K562 (cell line): ENCODE data around the gene ZSWIM3. TPM values are rescaled to one million over a fixed set of nuclear protein-coding genes. Genes with fewer than 3 reads are reported as not detected.

Experiments
- ATAC-seq: fragments of 200-7000 bp; cut with Tn5 transposase; 3 replicates; pipeline ENCODE4 v1.9.1; 2020; ENCODE audit warnings: moderate library complexity
- BruUV-seq: library from RNA; stranded (reverse); fragments of 400-500 nt; replicated peaks from 2 replicates; lab custom pipeline; 2021; lab: Mats Ljungman, UMichigan
- CTCF ChIA-PET: fragments of 300-600 bp; formaldehyde crosslinking; extraction: SDS; loops from one replicate; lab custom pipeline; 2021; ENCODE audit warnings: low intra/inter-chr PET ratio; lab: Yijun Ruan, JAX
- POLR2A ChIA-PET: fragments of 300-600, 350-650 bp; sonication (Branson Sonifier 250); formaldehyde crosslinking; extraction: SDS; loops from one replicate; lab custom pipeline; 2021; ENCODE audit warnings: antibody characterized with exemption, inconsistent platforms; lab: Yijun Ruan, JAX
- DNase-seq, 4 experiments: peaks; one replicate each; pipeline versions ENCODE4 v3.0.0 to v3.0.0-alpha.2; 2011 to 2018; ENCODE audit warnings: low spot score in 3 of 4, mixed read lengths in 3 of 4; ENCODE audit errors: extremely low read depth in 1 of 4
- FAIRE-seq: peaks from 2 replicates; lab custom pipeline; 2011; peaks lifted over from hg19 to GRCh38; lab: Jason Lieb, UNC
- H2AFZ ChIP-seq: 2 replicates; pipeline ENCODE4 v1.6.0; 2011; ENCODE audit warnings: low read depth, low read length, control low read depth, inconsistent platforms
- H3K27ac ChIP-seq: fragments of 200-600 bp; 3 replicates; pipeline ENCODE4 v1.8.0; 2011; ENCODE audit warnings: low read depth, mild to moderate bottlenecking, control low read depth, inconsistent platforms, low read length, moderate library complexity, mixed read lengths; ENCODE audit errors: extremely low read depth
- H3K27me3 ChIP-seq, 2 experiments: fragments of 300-600 bp in 1 of 2; 2 replicates in 1 of 2; 3 replicates in 1 of 2; pipeline versions ENCODE4 v1.6.0 to v1.8.0; 2011; ENCODE audit warnings: inconsistent platforms in 2 of 2, low read length in 2 of 2, mild to moderate bottlenecking in 1 of 2, mixed read lengths in 1 of 2, moderate library complexity in 1 of 2; ENCODE audit not compliant: control insufficient read depth in 2 of 2, insufficient read depth in 2 of 2
- H3K36me3 ChIP-seq: fragments of 300-600 bp; 3 replicates; pipeline ENCODE4 v1.8.0; 2011; ENCODE audit warnings: mild to moderate bottlenecking, low read length, inconsistent platforms; ENCODE audit not compliant: control insufficient read depth, insufficient read depth
- H3K4me1 ChIP-seq, 2 experiments: fragments of 200-600 bp in 1 of 2; replicated peaks in 1 of 2; 2 replicates in 1 of 2; 3 replicates in 1 of 2; pipeline versions ENCODE4 v1.5.1 to v1.8.0; 2011; ENCODE audit warnings: inconsistent platforms in 2 of 2, low read length in 2 of 2, mild to moderate bottlenecking in 1 of 2, mixed read lengths in 1 of 2, moderate library complexity in 1 of 2; ENCODE audit not compliant: control insufficient read depth in 2 of 2, insufficient read depth in 2 of 2
- H3K4me2 ChIP-seq: 2 replicates; pipeline ENCODE4 v1.6.1; 2011; ENCODE audit warnings: low read length, control low read depth, inconsistent platforms, mixed read lengths; ENCODE audit not compliant: insufficient read depth
- H3K4me3 ChIP-seq: fragments of 200-600 bp; sonication (generic), shearing (Covaris generic); 2 replicates; pipeline ENCODE4 v1.5.1; 2016; ENCODE audit warnings: control low read depth, inconsistent platforms
- H3K79me2 ChIP-seq: fragments of 200-600 bp; 3 replicates; pipeline ENCODE4 v1.8.0; 2011; ENCODE audit warnings: low read length, inconsistent platforms; ENCODE audit not compliant: control insufficient read depth, insufficient read depth
- H3K9ac ChIP-seq, 2 experiments: 2 replicates each; pipeline versions ENCODE4 v1.6.0 to v1.6.1; 2011; ENCODE audit warnings: low read depth in 2 of 2, low read length in 2 of 2, control low read depth in 1 of 2, inconsistent platforms in 1 of 2, mild to moderate bottlenecking in 1 of 2, mixed read lengths in 1 of 2; ENCODE audit not compliant: insufficient read depth in 1 of 2
- H3K9me1 ChIP-seq: one replicate; pipeline ENCODE4 v1.6.0; 2011; ENCODE audit warnings: inconsistent platforms, mild to moderate bottlenecking, low read length, moderate library complexity; ENCODE audit not compliant: control insufficient read depth, insufficient read depth
- H3K9me3 ChIP-seq: replicated peaks from 2 replicates; pipeline ENCODE4 v1.5.1; 2011; ENCODE audit warnings: low read depth, low read length, inconsistent platforms; ENCODE audit not compliant: control insufficient read depth, insufficient read depth
- H4K20me1 ChIP-seq: replicated peaks from 2 replicates; pipeline ENCODE4 v1.6.1; 2011; ENCODE audit warnings: low read length, inconsistent platforms, mixed read lengths; ENCODE audit not compliant: control insufficient read depth, insufficient read depth
- DPF2 ChIP-seq: fragments of 450-650 bp; IDR thresholded peaks from 2 replicates; pipeline ENCODE4 v1.6.1; 2016
- FOS ChIP-seq: IDR thresholded peaks from 3 replicates; pipeline ENCODE4 v1.6.1; 2011; ENCODE audit not compliant: insufficient read length; ENCODE audit errors: extremely low read depth
- HMGN3 ChIP-seq: IDR thresholded peaks from 2 replicates; pipeline ENCODE4 v1.6.1; 2011; ENCODE audit warnings: borderline replicate concordance, low read depth, mild to moderate bottlenecking, mixed read lengths, low read length; ENCODE audit not compliant: insufficient read length; ENCODE audit errors: extremely low read depth
- MAFK ChIP-seq: IDR thresholded peaks from 2 replicates; pipeline ENCODE4 v1.6.1; 2011; ENCODE audit warnings: low read length, improper control_type of control experiment
- PTRF ChIP-seq: fragments of 450-650 bp; IDR thresholded peaks from 2 replicates; pipeline ENCODE4 v1.6.1; 2016; ENCODE audit warnings: mild to moderate bottlenecking, missing genetic modification characterization, missing compliant biosample characterization
- ZKSCAN8 ChIP-seq: fragments of 200-800 bp; sonication (Bioruptor generic); IDR thresholded peaks from 2 replicates; pipeline ENCODE4 v1.6.1; 2016; ENCODE audit warnings: missing genetic modification characterization, missing compliant biosample characterization
- ZNF143 ChIP-seq: sonication (generic); formaldehyde crosslinking; IDR thresholded peaks from 2 replicates; pipeline ENCODE4 v1.9.0; 2022; ENCODE audit warnings: mild to moderate bottlenecking, missing genetic modification reagents
- ZNF3 ChIP-seq: fragments of 250-450 bp; sonication (Bioruptor Pico); IDR thresholded peaks from 2 replicates; pipeline ENCODE4 v1.5.0; 2021; ENCODE audit warnings: mild to moderate bottlenecking, moderate library complexity
- WGBS: fragments of 100-300 bp; shearing (Covaris generic); methylation state at CpG from one replicate; pipeline ENCODE4 v1.1.6; 2016; ENCODE audit warnings: low coverage, mixed read lengths; ENCODE audit not compliant: insufficient coverage; ENCODE audit errors: missing lambda C conversion rate; 5-methylcytosine and 5-hydroxymethylcytosine counted together
- in situ Hi-C: fragments of 300-500 bp; cut with MboI; formaldehyde crosslinking; loops from 4 replicates; pipeline ENCODE4 v1.15.0; 2018; ENCODE audit warnings: inconsistent platforms, mixed read lengths
- intact Hi-C: fragments of 100-400 bp; cut with micrococcal nuclease; formaldehyde crosslinking; loops from 2 replicates; pipeline ENCODE4 v1.14.2; 2022
- polyA plus RNA-seq, 8 experiments: library from polyadenylated mRNA; depleted of rRNA in 4 of 8; stranded (reverse) in 5 of 8; unstranded in 3 of 8; fragments of >200 nt; fragmentation: Nextera tagmentation in 2 of 8; fragmentation: Illumina TruSeq in 1 of 8; extraction: Ambion mirVana in 2 of 8; extraction: Trizol in 1 of 8; gene quantifications; 2 replicates each; pipeline versions ENCODE4 v1.2.1 to v1.2.3, GENCODE V29; 2011 to 2014; ENCODE audit warnings: inconsistent platforms in 1 of 8, missing spikeins in 1 of 8
- total RNA-seq, 7 experiments: library from RNA; depleted of rRNA in 6 of 7; stranded (reverse); fragments of >200 nt in 6 of 7; fragmentation: Illumina TruSeq in 2 of 7; extraction: Trizol in 2 of 7; gene quantifications; 2 replicates each; pipeline versions ENCODE4 v1.2.1 to v1.2.3, GENCODE V29; 2011 to 2021; ENCODE audit warnings: low replicate concordance in 1 of 7
- TF ChIP-seq, protein P1 (sequence below): fragments of 450-650 bp; IDR thresholded peaks from 2 replicates; pipeline ENCODE4 v1.6.1; 2016
- TF ChIP-seq, protein P2 (sequence below), 2 experiments: fragments of 450-650 bp in 1 of 2; sonication (generic) in 1 of 2; formaldehyde crosslinking in 1 of 2; IDR thresholded peaks in 1 of 2; conservative IDR thresholded peaks in 1 of 2; 2 replicates each; pipeline versions ENCODE4 v1.6.1 to v1.8.1; 2016 to 2023; ENCODE audit warnings: mild to moderate bottlenecking in 2 of 2, moderate library complexity in 2 of 2, inconsistent platforms in 1 of 2, missing genetic modification reagents in 1 of 2
- TF ChIP-seq, protein P3 (sequence below): sonication (generic); formaldehyde crosslinking; IDR thresholded peaks from 2 replicates; pipeline ENCODE4 v1.8.1; 2023; ENCODE audit warnings: mild to moderate bottlenecking, missing genetic modification reagents

ZSWIM3 gene
- total and polyA plus RNA-seq, 9 of the 15 experiments (the other 6 are each of a cell fraction or from before 2014, with no cell fraction given) = 1.7 to 4.3 (median 2.9) TPM

DNA sequence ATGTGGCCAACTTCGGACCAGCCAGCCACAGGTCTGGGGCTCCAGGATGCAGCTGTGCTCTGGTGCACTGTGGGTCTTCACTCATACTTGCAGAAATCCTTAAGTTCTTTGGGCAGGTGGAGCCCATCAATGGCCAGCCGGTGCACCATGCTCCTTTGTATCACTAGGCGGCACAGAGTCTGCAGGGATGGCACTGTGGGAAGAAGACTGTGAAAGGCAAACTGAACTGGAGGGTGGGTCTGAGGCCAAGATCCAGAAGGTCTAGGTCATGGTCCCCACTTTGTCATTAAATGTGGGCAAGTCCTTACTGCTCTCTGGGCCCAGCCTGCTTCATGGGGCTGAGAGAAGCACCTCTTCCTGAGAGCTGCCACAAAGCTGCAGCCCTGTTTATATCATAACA, 31.3 kb downstream of the ZSWIM3 start:
- H2AFZ ChIP-seq = no peak overlapping the region
- no peaks in the 10 kb centered on the region for H3K9me3 ChIP-seq
- no peak for FAIRE-seq
- no peak overlapping the region for H3K27ac ChIP-seq
- TF ChIP-seq, protein P1, sequence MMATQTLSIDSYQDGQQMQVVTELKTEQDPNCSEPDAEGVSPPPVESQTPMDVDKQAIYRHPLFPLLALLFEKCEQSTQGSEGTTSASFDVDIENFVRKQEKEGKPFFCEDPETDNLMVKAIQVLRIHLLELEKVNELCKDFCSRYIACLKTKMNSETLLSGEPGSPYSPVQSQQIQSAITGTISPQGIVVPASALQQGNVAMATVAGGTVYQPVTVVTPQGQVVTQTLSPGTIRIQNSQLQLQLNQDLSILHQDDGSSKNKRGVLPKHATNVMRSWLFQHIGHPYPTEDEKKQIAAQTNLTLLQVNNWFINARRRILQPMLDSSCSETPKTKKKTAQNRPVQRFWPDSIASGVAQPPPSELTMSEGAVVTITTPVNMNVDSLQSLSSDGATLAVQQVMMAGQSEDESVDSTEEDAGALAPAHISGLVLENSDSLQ = no peak
- TF ChIP-seq PTRF (tag) (no peak), ZKSCAN8 (no peak), MAFK (no peak), ZNF3 (CRISPR knock-in tag) (no peak), ZNF143 (CRISPR knock-in tag) (no peak), FOS (no peak), DPF2 (no peak), HMGN3 (no peak)
- TF ChIP-seq, protein P2, sequence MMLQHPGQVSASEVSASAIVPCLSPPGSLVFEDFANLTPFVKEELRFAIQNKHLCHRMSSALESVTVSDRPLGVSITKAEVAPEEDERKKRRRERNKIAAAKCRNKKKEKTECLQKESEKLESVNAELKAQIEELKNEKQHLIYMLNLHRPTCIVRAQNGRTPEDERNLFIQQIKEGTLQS (IDR thresholded peaks at IDR 0.05) = no peak
- TF ChIP-seq, protein P2 (CRISPR knock-in tag; conservative IDR thresholded peaks at IDR 0.05) = no peak
- TF ChIP-seq, protein P3, sequence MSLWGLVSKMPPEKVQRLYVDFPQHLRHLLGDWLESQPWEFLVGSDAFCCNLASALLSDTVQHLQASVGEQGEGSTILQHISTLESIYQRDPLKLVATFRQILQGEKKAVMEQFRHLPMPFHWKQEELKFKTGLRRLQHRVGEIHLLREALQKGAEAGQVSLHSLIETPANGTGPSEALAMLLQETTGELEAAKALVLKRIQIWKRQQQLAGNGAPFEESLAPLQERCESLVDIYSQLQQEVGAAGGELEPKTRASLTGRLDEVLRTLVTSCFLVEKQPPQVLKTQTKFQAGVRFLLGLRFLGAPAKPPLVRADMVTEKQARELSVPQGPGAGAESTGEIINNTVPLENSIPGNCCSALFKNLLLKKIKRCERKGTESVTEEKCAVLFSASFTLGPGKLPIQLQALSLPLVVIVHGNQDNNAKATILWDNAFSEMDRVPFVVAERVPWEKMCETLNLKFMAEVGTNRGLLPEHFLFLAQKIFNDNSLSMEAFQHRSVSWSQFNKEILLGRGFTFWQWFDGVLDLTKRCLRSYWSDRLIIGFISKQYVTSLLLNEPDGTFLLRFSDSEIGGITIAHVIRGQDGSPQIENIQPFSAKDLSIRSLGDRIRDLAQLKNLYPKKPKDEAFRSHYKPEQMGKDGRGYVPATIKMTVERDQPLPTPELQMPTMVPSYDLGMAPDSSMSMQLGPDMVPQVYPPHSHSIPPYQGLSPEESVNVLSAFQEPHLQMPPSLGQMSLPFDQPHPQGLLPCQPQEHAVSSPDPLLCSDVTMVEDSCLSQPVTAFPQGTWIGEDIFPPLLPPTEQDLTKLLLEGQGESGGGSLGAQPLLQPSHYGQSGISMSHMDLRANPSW (CRISPR knock-in tag) = no peak
- intact Hi-C loops (loop anchor here (5.0 to 10.0 kb wide), 2 partner anchors 54 to 91 kb away; partner anchors contain the start of gene SNX21), in situ Hi-C loops (no loop called here)
- ChIA-PET POLR2A (interaction anchor here (0.6 to 0.7 kb wide), 2 partner anchors 14 to 21 kb away, joined by 3 read pairs; no protein-coding TSS in a partner anchor), CTCF (no interaction called here)
- H3K9ac ChIP-seq = peak overlapping the region in 1 of 2 experiments; percentile 32; a peak in 1 of 4 replicates
- H4K20me1 ChIP-seq = no peaks in the 10 kb centered on the region
- H3K27me3 ChIP-seq = no peaks in the 10 kb centered on the region
- no peak overlapping the region for H3K4me3 ChIP-seq
- no peaks in the 10 kb centered on the region for H3K9me1 ChIP-seq
- 93% methylated on average over 2 of the region's 3 CpGs for WGBS
- H3K79me2 ChIP-seq = peaks cover 18% of the 10 kb centered on the region; the same call in 2 of the 3 replicates
- peaks cover 30% of the 10 kb centered on the region; the same call in 2 of the 3 replicates for H3K36me3 ChIP-seq
- ATAC-seq = no peak
- H3K4me1 ChIP-seq = peaks cover 23 to 44% of the 10 kb centered on the region in 2 experiments
- no peak for DNase-seq
- BruUV-seq = no TSS peak
- H3K4me2 ChIP-seq = no peak overlapping the region
